Cerebellar nuclear complex (tissue), 1 donor: ENCODE measurements around the gene FAM117A.
"Not testable (repeated sequence)": the region's sequence is repeated elsewhere in the genome, so short reads cannot be mapped to it uniquely, and the experiment has no call there.

ENCODE experiments used
- DNase-seq, 2 experiments: peaks; one replicate each; lab custom pipeline; 2025; lab: John Stamatoyannopoulos, UW

Gene FAM117A

DNA sequence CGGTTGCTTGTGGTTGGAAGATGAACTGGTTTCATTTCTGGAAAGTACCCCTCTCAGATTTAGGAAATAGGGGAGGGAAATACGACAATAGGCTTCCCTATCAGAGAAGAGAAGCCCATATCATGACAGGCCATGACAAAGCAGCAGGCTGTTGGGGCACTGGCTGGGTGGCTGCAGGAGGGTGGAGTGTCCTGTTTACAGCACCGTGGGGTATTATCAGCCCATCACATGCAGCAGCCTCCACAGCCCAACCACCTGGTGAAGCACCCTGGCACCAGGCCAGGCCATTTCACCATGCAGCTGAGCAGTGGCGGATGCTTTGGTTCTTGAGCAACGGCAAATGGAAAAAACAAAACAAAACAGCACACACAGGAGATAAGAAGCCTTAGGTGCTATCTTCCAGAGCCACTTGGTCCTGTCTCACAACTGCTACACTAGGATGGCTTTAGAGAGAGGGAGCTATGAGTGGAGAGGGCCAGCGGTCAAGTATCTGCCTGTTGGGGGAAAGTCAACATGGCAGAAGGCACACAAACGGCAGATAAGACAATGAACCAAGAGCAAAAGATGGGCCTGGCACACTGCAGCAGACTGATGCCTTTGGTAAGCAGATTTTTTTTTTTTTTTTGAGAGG, 24.2 kb downstream of the FAM117A start:
- DNase-seq, result no peak

DNA sequence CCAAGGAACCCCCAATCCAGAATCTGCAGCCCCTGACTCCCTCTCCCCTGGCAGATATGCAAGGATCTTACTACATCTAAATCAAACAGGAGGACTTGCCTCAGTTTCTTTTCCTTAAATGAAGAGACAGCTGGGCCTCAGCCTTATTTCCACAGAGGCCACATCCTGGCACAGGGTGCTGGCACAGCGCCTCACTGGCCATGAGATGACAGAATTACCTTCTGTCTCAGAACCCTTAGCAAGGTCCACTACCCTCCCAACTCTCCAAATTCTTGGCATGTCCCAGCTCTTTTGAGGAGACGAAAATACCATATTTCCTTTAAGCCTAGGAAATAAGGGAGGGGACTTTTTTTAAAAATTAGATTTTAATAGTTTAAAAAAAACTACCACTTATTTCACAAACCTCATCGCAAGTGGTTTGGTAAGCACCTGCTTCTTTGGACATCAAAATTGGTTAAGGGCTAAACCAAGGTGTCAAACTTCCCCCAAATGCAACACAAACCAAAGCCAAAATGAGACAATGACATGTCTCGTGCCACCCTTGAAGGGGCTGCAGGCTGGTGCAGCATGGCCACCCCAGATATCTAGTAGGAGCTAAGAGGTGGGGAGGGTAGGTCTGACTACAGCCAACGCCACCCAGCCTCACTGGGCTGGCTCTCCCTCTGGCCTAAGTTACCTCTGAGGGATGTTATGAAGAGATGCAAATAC, 25.3 kb downstream of the FAM117A start:
- DNase-seq, result peak; percentile 17 to 75

DNA sequence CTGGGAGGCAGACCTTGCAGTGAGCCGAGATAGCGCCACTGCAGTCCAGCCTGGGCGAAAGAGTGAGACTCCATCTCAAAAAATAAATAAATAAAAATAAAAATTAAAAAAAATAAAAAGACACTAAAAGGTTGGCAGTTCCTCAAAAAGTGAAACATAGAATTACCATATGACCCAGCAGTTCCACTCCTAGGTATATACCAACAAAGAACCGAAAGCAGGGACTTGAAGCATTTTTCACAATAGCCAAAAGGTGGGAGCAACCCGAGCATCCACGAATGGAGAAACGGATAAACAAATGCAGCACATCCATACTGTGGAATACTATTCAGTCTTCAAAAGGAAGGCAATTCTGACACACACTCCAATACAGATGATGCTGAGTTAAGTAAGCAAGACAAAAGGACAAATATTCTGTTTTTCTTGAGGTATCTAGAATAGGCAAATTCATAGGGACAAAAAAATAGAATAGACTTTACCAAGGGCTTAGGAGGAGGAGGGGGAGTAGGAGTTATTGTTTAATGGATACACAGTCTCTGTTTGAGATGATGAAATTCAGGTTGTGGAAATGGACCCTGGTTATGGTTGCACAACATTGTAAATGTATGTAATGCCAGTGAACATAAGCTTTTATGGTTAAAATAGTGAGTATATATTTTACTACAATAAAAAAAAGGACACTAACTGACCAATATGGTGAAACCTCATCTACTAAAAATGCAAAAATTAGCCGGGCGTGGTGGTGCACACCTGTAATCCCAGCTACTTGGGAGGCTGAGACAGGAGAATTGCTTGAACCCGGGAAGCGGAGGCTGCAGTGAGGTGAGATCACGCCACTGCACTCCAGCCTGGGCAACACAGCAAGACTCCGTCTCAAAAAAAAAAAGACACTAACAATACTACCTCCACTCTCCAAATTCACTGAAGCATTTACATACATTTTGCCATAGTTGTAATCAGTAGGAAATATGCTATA, 29.1 kb downstream of the FAM117A start:
- DNase-seq, result no peak

DNA sequence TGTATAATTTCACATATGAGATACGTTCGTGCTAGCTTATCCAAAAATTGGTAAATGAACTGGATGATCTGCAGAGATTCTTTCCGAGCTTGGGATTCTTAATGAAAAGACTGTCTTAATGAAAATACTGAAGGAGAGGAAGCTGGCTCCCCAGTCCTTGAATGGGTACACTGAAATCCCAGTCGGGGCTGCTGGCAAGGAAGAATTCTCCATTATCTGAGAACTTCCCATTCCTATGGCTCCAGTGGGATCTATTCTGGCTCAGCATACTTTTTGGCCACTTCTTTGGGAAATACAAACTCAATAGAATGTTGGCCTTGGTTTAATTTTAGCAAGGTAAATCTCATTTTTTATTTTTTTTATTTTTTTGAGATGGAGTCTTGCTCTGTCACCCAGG, 32.5 kb downstream of the FAM117A start:
- DNase-seq, result no peak

DNA sequence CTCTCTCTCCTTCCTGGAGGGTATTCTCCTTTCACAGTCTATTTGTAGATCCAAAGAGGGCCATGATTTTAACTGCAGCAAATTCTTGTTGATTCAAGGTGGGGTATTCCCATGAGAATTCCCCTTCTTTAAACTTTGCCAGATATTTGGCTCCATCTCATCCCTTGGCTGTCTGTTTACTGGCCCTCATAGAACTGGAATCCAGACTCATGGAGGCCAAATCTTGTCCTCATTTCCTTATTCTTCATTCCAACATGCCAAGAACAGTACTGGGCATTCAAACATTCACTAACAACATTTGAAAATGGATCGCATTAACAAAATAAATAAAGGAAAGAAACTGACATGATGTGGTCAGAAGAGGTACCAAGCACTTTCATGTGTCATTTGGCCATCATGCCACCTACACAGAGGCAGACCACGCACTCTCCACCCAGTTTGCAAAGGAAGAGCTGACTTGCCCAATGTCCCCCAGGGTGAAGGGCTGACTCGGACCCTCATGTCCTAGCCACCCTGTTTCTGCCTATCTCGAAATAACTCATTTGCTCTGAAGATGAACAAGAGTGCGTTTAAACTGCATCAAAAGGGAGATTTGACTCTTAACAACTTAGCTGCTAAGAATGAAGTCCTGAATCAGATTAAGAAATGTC, 33.0 kb downstream of the FAM117A start:
- no peak for DNase-seq

DNA sequence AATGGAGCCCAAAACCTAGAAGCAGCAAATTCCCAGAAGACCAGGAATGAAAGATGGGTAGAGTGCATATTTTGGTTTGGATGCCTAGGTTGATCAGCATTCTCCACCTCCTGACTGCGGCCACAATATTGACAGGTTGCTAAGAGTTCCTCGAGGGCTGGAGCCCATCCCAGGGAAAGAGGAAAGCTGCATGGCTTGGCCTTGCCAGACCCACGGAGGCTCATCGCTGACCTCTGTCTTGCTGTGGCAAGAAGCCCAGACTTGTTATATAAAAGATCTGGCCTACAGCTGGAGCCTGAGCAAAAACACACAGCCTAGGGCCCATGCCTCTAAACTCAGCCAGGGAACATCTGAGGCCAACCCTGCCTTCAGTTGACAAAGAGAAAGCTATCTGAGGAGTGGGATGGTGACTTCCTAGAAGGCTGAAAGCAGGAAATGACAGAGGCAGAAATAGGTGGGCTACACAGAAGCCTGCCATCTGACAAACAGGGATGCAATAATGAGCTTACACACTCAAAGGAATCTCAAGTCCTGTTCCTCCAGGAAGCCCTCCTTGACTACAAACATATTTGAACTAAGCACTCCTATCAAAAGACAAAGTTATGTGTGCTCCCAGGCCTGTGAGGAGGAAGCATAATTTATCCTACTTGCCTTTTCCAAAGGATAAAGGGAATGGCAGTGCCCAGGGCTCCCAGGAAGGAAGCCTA, 33.7 kb downstream of the FAM117A start:
- peak; percentile 60 to 82 for DNase-seq

DNA sequence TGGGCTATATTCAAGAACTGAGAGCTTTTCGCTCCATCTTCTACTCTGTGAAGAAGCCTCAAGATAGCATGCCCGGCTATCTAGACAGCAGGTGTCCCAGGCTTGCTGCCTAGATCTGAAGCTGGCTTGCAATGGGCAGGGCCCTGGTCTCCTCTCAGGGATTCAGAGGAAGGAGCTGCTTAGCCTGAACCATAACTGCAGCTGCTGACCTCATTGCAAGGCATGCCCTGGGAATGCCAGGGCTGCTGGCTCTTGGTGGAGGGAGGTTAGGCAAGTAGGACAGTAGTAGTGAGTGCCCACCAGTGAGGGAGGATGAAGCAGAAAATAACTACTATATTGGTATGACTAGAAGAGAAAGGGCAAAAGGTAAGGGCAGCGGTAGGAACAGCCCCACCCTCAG, 34.9 kb downstream of the FAM117A start:
- DNase-seq, result no peak

DNA sequence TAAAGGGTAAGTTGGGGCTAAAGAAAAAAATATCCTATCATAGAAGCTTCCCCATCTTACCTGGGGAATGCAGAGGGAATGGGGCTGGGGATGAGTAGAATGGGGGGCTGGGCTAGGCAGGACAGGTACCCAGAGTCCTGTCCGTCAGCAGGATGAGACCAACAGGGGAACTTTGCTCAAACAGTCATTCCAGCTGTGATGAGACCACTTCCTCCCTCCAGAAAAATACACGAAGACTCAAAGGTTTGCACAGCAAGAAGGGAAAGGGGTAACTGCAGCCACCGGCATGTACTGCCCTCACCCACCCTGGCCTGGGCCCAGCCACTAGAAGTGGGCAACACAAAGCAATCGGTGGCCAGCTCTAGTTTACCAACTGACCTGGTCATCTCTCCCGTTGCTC, 35.5 kb downstream of the FAM117A start:
- no peak for DNase-seq

DNA sequence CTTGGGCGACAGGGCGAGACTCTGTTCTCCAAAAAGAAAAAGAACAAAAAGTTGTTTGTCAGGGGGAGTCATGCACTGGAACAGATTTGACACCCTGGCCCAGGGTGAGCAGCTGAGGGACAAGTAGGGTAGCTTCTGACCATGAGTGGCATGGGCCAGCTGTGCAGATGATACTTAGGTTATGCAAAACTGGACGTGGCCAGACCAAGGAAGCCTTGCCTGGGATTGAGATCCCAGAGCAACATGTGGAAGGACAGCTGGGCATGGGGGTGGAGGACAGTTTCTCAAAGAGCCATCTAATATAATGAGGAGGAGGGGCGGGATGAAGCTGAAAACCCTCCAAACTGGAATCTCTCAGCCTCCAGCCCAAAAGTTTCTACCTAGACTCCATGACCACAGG, 36.6 kb downstream of the FAM117A start:
- DNase-seq, result no peak

DNA sequence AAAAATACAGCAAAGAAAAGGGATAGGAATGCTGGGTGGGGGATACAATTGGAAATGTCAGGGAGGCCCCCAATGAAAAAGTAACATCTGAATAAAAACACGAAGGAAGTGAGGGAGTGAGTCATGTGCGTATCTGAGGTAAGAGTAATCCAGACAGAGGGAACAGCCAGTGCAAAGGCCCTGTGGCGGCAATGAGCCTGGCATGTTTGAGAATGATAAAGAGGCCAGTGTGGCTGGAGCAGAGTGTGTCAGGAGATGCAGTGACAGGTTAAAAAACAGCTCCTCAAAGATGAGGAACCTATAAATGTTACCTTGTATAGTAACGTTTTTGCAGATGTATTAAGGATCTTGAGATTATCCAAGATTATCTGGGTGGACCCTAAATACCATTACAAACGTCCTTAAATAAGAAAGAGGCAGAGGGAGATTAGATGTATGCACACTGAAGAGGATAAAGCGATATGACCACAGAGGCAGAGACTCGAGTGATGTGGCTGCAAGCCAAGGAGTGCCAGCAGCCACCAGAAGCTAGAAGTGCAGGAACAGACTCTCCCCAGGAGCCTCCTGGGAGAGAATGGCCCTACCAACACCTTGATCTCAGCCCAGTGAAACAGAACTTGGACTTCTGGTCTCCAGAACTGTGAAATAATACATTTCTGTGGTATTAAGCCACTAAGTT, 38.3 kb downstream of the FAM117A start:
- DNase-seq, result no peak

DNA sequence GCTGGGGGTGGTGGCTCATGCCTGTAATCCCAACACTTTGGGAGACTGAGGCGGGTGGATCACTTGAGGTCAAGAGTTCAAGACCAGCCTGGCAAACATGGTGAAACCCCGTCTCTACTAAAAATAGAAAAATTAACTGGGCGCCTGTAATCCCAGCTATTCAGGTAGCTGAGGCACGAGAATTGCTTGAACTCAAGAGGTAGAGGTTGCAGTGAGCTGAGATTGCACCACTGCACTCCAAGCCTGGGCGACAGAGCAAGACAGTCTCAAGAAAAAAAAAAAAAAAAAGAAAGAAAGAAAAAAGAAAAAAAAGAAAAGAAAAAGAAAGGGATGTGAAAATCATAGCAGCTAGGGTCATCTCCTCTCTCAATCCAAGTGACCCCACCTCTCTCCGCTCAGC, 39.4 kb downstream of the FAM117A start:
- DNase-seq, result not testable (repeated sequence)

DNA sequence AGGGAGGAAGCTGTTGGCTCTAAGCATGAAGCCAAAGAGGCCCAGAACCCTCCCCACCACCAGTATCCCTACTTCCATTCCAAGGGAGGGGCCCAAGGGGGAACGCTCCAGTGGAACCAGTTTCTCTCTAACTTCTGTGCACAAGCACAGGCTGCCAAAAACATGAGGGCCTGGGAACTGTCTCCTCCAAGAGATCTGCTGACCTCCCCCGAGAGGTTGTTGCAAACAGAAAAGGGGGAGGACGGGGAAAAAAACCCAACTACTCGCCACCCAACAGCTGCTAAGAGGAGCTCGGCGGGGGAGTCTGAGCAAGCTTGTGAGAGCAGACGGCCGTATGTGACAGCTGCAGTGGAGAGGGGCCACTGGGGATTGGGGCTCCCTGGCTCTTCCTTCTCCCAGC, 40.5 kb downstream of the FAM117A start:
- no peak for DNase-seq

DNA sequence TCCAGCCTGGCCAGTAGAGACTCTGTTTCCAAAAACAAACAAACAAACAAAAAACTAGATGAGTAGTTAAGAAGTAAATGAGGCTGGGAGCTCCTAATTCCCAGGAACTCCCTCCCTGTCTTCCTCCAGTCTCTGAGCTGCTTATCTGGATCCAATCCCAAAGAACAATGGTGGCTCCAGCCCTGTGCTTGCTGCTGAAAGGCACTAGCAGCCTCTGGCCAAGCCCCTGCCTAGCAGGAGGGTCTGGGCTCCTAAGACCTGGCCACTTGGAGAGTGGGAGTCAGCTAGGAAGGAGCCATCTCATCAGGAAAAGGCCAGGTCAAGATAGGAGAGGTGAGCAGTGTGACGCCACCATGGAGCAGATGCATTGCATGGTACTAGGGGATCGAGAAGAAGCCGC, 41.9 kb downstream of the FAM117A start:
- DNase-seq, result no peak

DNA sequence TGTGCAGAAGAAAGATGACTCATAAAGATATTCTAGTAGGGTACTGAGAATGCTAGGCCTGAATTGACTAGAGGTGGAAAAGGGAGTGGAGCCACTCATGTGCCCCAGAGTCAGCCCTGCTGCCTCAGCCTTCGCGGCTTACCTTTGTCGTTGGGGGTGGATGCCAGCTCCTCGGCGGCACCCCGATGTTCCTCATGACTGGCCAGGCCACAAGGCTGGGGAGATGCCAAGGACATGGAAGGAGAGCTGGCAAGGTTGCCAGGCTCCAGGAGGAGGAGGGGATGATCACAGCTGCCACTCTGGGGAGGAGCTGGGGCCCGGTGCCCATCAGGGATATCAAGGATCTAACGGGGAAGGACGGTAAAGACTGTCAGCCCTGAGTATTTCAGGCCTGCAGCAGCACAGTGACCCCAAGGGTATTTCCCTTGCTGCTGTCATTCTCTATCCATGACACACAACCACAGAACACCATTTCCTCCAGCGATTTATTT, 46.5 kb downstream of the FAM117A start:
- DNase-seq, result peak; percentile 91 to 93

DNA sequence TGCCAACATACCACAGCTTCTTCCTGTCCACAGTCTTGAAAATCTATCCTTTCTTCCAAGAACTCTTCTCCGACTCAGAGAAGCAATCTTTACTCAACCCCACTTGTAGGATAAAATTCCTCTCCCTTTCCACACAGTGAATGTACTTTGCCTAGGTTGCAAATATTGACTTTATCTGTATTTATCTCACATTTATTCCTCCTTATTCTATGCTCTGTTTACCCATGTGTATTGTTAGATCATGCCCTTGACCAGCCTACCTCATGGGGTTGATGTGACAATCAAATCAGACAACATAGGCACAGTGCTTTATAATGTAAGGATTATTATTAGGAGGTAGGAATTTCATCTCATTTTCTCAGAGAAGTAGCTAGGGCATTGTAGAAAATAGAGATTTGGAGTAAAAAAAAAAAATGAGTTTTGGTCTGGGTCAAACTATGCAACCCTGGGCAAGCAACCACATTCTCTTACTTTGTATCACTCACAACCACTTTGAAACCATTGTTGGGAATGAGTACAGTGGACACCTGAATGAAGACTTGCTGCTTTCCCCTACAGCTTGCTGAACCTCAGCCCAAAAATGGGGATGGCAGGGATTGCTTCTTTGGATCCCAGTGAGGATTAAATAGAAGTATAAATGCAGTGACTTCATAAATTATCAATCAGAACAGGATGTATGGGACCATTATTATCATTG, 47.1 kb downstream of the FAM117A start:
- no peak for DNase-seq

DNA sequence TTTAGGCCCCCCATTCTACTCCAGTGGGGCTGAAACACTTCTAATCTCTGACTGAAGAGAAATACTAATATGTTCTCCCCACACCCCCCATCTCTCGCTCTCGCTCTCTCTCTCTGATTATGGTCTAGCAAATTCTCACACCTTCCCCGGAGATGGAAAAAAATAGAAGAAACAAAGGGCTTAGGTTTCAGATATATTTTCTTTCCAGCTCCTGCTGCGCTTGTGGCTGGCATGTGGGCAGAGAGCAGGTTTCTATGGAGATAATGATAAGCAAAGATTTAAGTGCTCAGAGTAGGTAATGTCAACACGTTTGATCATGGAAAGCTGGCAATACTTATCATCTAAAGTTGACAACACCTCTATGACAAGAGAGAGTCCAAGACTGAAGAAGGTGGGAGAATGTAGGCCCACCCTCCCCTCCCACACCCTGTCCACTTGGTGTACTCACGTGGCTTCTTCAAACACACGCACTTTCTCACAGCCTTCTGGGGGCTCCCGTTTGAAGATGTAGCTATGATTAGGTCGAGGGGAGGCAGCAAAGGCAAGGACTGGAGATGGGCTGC, 48.1 kb downstream of the FAM117A start:
- DNase-seq, result no peak

DNA sequence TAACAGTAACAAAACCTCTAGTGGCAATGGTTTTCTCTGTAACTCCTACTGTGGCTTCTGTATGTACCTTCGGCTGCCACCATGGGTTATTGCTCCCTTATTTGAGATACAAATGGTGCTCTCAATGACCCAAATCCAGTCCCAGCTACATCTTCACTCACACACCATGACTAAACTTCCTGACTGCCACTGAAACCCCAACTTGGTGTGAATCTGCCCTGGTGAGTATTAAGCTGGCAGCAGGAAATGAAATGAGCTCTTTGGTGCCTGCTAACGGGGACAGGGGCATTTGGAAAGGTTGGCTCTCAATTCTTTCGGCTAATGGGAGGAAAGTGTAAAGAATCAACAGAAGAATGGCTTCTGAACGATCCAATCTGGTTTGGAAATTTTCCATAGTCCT, 48.7 kb downstream of the FAM117A start:
- DNase-seq, result no peak

DNA sequence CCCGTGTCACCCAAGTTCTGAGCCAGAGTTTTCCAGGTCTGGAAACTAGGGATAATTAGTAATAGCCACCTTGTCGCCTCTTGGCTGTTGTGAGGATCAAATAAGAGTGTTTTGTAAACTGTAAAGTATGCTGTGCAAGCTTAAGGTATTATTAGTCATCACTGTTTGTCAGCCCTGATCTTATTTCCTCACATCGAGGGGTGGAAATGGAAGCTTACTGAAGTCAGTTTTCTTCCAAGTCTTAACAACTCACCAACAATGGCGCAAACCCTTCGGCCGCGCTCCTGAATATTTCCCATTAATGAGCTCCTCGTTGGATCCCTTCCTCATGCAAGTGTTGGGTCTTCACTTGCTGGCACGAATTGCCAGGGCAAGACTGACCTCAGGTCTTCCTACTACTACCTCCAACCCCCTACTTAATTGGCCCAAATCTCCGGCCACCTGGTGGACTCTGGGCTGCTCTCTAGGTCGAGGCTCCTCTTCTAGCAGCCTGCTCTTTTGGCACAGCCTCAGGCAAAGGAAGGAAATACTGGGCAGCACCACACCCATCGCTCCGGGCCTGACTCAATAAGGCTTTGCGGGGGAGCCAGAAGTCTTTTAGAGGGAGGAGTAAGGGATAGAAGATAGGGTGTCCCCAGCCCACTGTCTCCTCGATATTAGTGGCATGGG, 55.3 kb downstream of the FAM117A start:
- DNase-seq, result no peak
